HG02884 (cell line): ENCODE measurements around the gene CCR7.

Experiments used
- ATAC-seq: cut with Tn5 transposase; IDR thresholded peaks from one replicate; pipeline ENCODE4 v1.9.1; 2021; ENCODE audit warnings: mild to moderate bottlenecking, moderate library complexity; ENCODE audit not compliant: unreplicated experiment

Gene CCR7

GRCh38 chr17:40538019-40538935 is 27.0 kb downstream of the CCR7 start:
- no peak for ATAC-seq

DNA sequence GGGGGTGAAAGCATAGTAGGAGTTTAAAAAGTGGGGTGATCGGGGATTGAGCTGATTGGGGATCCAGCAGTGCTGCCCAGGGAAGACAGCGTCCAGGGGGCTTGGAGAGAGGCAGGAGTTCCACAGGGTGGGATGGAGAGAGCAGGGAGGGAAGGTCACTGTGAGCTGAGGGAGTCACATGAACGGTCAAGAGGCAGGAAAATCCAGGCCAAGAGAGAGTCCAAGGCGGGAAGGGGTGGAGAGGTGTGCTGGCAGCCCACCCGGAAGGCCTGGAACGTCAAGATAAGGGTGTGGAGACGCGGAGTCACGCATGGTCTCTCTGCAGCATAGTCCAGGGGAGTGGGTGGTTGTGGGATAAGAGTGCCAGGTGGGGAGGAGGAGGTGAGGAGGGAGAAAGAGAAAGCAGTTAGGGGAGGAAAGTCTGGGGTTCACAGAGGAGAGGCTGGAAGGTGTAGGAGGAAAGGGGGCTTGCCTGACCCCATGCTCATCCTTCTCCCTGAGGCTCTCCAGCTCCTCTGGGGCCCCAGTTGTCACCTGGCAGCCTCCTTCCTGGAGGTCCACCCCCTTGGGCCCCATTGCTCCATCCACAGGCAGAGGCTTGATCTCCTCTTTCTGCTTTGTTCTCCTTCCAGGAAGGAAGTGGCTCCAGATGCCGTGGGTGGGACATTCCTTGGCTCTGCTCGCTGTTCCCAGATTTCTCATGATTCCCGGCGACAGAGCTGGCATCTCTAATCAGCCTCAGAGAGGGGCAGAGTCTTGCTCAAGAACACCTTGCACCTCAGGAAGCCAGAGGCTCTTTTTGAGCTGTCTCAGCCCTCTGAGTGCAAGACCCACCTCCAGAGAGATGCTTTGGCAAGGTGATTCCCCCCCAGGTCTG is 28.7 kb downstream of the CCR7 start:
- ATAC-seq, result no peak

DNA sequence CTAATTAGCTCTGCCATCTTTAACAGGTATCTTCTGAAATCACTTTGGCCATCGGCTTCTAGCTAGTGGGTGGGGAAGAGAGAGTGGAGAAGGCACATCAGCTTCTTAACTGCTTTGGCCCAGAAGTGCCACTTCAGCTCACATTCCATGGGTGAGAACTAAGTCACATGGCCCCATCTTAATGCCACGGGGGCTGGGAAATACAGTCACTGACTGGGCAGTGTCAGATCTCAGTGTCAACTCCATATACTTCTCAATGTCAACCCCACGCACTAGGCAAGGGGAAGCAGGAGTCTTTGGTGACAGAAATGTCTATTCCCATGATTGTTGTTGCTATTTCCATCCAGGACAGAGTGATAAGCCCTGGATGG is 29.4 kb downstream of the CCR7 start:
- ATAC-seq, result no peak

DNA sequence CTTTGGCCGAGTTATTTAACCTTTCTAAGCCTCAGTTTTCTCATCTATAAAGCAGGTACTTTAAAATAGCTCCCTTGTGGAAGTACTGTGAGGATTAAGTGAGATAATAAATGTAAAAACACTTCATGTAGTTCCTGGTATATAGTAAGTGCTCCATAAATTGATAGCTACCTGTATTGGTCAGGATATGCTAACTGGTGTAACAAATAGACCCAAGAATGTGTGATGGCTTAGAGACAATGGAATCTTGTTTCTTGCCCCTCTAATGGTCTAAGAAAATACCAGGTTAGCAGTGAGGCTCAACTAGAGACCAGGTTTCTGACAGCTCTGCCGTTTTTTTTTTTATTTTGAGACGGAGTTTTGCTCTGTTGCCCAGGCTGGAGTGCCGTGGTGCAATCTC is 29.8 kb downstream of the CCR7 start:
- ATAC-seq, result no peak

- no peak for ATAC-seq
Observed at GRCh38 chr17:40534371-40535189, 30.7 kb downstream of the CCR7 start.

DNA sequence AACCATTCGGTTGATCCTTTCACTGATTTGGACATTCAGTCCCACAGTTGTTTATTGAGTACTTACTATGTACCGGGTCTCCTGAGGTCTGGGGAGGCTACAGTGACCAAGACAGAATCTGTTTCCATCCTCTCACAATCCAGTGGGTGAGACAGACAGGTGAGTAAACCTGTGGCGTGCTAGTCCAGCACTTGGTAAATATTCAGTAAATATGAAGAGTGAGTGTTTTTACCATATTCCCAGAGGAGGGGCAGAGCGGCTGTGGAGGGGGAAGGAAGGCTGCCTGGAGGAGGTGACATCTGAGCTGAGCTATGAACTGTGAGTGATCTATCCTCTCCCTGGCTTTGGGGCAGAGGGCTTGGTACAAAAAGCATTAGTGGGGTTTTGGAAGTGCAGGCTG is 31.4 kb downstream of the CCR7 start:
- ATAC-seq, result no peak

- no peak for ATAC-seq
Observed at GRCh38 chr17:40532520-40533253, 32.6 kb downstream of the CCR7 start.

GRCh38 chr17:40531051-40531991 is 34.0 kb downstream of the CCR7 start:
- peak; percentile 29 for ATAC-seq

GRCh38 chr17:40530531-40530994 is 34.7 kb downstream of the CCR7 start:
- no peak for ATAC-seq

DNA sequence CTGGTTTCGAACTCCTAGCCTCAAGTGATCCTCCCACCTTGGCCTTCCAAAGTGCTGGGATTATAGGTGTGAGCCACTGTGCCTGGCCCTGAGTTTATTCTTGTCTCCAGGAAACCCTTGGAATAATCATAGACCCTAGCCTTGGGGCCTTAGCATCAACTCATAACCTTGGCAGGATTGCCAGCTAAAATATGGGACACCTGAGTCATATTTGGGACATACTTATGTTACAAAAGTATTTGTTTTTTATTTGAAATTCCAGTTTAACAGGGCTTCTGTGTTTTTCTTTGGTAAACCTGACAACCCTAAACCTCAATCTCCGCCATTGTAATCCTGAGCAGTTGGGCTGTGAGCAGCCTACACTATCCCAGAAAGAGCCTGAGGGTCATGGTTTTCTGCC is 35.3 kb downstream of the CCR7 start:
- ATAC-seq, result no peak

GRCh38 chr17:40528692-40529417 is 36.4 kb downstream of the CCR7 start:
- ATAC-seq, result no peak

DNA sequence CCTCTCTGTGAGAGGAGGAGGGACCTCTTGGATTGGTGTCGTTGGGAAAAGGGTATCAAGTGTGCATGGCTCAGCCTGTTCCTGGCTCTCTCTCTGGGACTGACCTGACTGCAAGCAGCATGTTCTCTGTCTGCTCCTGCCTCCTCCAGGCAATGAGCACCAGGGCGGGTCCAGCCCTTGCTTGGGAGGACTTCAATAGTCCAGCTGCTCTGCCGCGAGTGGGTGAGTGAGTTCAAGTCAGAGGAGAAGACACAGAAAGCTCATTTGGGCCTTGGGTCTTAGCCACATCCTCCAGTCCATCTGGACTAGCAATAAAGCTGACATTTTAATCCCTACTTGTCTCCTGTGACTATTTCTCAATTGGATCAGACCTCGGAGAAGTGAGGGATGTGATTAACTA is 38.6 kb downstream of the CCR7 start:
- no peak for ATAC-seq

DNA sequence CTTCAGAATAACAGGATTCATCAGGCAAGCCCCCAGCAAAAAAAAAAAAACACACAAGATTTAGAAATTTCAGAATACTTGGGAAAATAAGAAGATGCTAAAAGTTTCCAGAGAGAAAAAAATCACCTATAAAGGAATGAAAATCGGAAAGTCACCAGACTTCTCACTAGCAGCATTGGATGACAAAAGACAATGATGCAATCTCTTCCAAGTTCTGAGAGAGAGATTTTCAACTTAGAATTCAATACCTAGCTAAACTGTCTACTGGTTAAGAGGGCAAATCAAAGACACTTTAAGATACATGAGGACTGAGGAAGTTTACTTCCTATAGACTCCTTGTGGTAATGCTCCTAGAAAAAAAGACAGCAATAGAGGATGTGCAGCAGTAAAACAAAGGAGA is 40.0 kb downstream of the CCR7 start:
- ATAC-seq, result no peak

DNA sequence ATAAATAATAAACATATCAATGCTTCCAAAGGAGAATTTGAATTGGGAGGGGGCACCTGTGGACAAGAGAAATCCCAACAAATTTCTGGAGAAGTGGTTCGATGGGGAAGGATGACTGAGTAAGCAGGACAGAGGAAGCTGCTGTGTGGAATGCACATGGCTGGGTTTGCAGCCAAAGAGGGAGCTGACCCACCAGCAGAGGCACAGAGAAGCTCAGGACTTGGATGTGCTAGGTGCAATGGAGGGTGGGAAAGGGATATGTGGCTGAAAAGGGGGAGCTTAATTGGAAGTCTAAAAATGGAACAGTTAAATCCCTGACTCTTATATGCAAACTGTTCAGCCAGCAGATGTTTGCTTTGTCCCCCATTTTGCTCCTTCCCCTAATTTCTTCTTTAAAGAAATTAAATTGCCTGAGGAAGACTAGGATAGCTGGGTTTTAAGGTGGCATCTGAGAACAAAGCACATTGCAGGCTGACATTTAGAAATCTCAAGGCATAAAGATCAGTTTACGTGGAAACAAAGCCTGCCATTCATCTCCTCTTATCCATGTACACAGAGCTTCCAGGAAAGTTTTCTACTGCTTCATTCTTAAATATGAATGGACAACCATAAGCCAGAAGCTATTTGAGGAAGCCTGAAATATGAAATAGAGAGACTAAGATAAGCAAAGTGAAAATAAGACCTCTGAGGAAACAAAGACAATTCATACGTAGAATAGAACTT is 40.9 kb downstream of the CCR7 start:
- no peak for ATAC-seq

- no peak for ATAC-seq
Observed at GRCh38 chr17:40522961-40523310, 42.3 kb downstream of the CCR7 start.

DNA sequence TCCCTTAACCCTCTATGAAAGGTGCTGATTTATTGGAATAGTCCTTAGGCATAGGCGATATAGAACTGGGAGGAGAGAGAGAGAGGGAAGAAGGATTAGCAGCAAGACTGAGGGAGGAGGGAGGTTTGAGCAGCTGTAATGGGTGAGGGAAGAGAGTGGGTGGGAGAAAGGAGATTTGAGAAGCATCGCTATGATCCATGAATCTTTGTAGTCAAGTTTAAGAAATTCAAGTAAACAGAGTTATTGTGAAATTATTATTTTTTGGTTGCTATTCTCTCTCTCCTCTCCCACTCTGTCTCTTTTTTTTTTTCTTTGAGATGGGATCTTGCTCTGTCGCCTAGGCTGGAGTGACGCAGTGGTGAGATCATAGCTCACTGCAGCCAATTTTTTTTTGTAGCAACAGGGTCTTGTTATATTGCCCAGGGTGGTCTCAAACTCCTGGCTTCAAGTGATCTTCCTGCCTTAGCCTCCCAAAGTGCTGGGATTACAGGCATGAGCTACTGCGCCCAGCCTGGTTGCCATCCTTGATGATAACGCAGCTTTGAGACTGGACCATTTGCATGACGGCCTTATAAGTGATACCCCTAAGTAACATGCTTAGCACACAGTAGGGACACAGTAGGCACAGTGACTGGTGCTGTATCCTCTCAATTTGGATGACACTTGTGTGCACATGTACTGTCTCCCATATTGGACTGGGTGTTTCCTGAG is 42.9 kb downstream of the CCR7 start:
- ATAC-seq, result no peak

DNA sequence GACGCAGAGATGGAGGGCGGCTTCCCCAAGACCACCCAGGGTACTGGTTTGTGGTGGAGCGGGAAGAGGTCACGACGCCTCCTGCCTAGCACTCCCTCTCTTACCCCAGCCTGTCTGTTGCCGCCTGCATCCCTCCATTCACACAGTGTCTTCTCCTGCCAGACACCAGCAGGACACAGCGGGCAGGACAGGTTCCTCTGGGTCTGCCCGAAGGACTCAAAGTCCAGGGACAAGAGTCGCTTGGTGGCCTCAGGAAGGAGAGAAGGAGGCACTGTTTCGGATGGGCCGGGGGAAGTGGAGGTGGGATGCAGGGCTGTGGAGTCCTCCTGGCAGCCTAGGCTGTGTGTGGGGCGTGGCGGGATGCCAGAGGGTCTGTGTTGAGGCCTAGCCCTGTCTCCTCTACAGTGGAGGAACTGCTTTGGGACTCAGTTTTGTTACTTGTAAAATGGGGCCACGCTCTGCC is 44.2 kb downstream of the CCR7 start:
- ATAC-seq, result no peak
